Measurements from ENCODE around the gene ARHGAP1.

DNA sequence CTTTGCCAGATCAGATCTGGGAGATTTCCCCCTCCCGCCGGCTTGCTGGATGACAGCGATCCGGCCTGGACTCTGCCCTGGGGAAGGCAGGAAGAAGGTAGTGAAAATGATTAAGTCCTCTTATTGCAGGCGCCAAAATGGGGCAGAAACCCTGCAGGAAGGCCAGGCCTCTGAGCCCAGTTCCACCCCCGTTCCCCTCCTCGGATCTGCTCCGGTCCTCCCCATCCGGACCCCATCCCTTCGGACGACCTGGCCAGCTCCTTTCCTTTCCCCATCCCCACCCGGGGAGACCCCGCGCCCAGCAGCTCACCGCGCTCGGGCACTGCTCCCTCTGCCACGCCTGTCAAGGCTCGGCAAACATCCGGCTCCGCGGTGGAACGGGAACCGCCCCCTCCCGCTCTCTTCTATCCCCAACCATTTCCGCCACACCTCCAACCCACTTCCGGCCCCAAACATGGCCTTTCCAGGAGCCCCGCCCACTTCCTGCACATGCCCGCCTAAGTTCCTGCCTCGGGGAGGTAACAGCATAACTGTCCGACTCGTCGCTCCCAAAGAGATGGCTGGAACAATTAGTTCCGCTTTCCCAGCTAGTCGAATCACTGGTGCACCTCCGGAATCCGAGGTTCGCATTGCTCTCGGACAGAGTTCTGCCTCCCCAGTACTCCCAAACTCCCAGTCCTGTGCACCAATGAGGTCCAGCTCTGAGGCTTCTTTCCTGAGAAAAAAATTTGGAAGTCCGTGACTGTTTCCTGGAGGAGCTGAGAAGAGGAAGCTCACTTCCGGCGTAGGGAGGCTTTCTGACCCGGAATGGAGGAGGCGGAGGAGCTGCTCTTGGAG is at the start of gene ARHGAP1, which contains the start of gene ZNF408:
- TF ChIP-seq, protein P1, sequence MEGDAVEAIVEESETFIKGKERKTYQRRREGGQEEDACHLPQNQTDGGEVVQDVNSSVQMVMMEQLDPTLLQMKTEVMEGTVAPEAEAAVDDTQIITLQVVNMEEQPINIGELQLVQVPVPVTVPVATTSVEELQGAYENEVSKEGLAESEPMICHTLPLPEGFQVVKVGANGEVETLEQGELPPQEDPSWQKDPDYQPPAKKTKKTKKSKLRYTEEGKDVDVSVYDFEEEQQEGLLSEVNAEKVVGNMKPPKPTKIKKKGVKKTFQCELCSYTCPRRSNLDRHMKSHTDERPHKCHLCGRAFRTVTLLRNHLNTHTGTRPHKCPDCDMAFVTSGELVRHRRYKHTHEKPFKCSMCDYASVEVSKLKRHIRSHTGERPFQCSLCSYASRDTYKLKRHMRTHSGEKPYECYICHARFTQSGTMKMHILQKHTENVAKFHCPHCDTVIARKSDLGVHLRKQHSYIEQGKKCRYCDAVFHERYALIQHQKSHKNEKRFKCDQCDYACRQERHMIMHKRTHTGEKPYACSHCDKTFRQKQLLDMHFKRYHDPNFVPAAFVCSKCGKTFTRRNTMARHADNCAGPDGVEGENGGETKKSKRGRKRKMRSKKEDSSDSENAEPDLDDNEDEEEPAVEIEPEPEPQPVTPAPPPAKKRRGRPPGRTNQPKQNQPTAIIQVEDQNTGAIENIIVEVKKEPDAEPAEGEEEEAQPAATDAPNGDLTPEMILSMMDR (conservative IDR thresholded peaks at IDR 0.05; ENCODE audit: low read length): no peak
- no peak for TF ChIP-seq EZH2phosphoT487 (IDR thresholded peaks at IDR 0.05; ENCODE audit: borderline replicate concordance, low read depth, low read length)
